Fibroblast of lung (primary cell): ENCODE data around the gene NPEPL1. TPM values are rescaled to one million over a fixed set of nuclear protein-coding genes. Genes with fewer than 3 reads are reported as not detected.
"Not testable (repeated sequence)": the region's sequence is repeated elsewhere in the genome, so short reads cannot be mapped to it uniquely, and the experiment has no call there.

Experiments used
- DNase-seq, 2 donors: peaks; one replicate each; pipeline versions ENCODE4 v3.0.0 to v3.0.0-alpha.2; 2010; ENCODE audit warnings: low read depth in 2 of 2
- H2AFZ ChIP-seq: 2 replicates; pipeline ENCODE4 v1.5.1; 2012; ENCODE audit warnings: low read length, control low read depth, inconsistent platforms
- H3K27ac ChIP-seq: 2 replicates; pipeline ENCODE4 v1.5.1; 2011; ENCODE audit warnings: low read length, control low read depth; ENCODE audit not compliant: insufficient read depth
- H3K27me3 ChIP-seq: 2 replicates; pipeline ENCODE4 v1.5.1; 2011; ENCODE audit warnings: mild to moderate bottlenecking, low read length; ENCODE audit not compliant: control insufficient read depth, insufficient read depth
- H3K36me3 ChIP-seq: 2 replicates; pipeline ENCODE4 v1.5.1; 2011; ENCODE audit warnings: low read length; ENCODE audit not compliant: control insufficient read depth, insufficient read depth
- H3K4me1 ChIP-seq: 2 replicates; pipeline ENCODE4 v1.5.1; 2011; ENCODE audit warnings: low read length; ENCODE audit not compliant: control insufficient read depth, insufficient read depth; ENCODE audit errors: extremely low read depth
- H3K4me2 ChIP-seq: 2 replicates; pipeline ENCODE4 v1.5.1; 2011; ENCODE audit warnings: low read length, control low read depth; ENCODE audit not compliant: insufficient read depth; ENCODE audit errors: extremely low read depth
- H3K4me3 ChIP-seq, 4 experiments: fragments of 200-600 bp in 1 of 4; sonication (generic) in 1 of 4; replicated peaks in 1 of 4; 2 replicates each; pipeline ENCODE4 v1.5.1; 2011 to 2016; ENCODE audit warnings: low read length in 4 of 4, low read depth in 3 of 4, mild to moderate bottlenecking in 3 of 4, control low read depth in 2 of 4, inconsistent platforms in 1 of 4, mixed read lengths in 1 of 4; ENCODE audit not compliant: insufficient read depth in 1 of 4; ENCODE audit errors: control extremely low read depth in 1 of 4
- H3K79me2 ChIP-seq: 2 replicates; pipeline ENCODE4 v1.5.1; 2012; ENCODE audit warnings: mild to moderate bottlenecking, low read length, inconsistent platforms; ENCODE audit not compliant: control insufficient read depth, insufficient read depth
- H3K9ac ChIP-seq: 2 replicates; pipeline ENCODE4 v1.5.1; 2011; ENCODE audit warnings: mild to moderate bottlenecking, low read length, control low read depth; ENCODE audit not compliant: insufficient read depth
- H3K9me3 ChIP-seq: 2 replicates; pipeline ENCODE4 v1.5.1; 2012; ENCODE audit warnings: low read depth, low read length; ENCODE audit not compliant: control insufficient read depth, insufficient read depth
- H4K20me1 ChIP-seq: 2 replicates; pipeline ENCODE4 v1.5.1; 2011; ENCODE audit warnings: low read length; ENCODE audit not compliant: control insufficient read depth, insufficient read depth; ENCODE audit errors: extremely low read depth
- CTCF ChIP-seq, 2 donors: IDR thresholded peaks in 1 of 2; conservative IDR thresholded peaks in 1 of 2; 1 replicate in 1 of 2; 2 replicates in 1 of 2; pipeline ENCODE4 v1.5.1; 2011 to 2012; ENCODE audit warnings: low read length in 2 of 2, control low read depth in 1 of 2, inconsistent platforms in 1 of 2, low read depth in 1 of 2, mild to moderate bottlenecking in 1 of 2
- EZH2 ChIP-seq: IDR thresholded peaks from 2 replicates; pipeline ENCODE4 v1.5.1; 2012; ENCODE audit warnings: low read length, control low read depth, mild to moderate bottlenecking; ENCODE audit errors: missing control alignments
- polyA minus RNA-seq: library from RNA; depleted of rRNA, polyadenylated mRNA; stranded (reverse); fragments of >200 nt; gene quantifications from 2 replicates; pipeline ENCODE4 v1.2.3, GENCODE V29; 2011; ENCODE audit warnings: low replicate concordance
- polyA plus RNA-seq, 2 donors: library from polyadenylated mRNA; depleted of rRNA in 1 of 2; stranded (reverse) in 1 of 2; unstranded in 1 of 2; fragments of >200 nt; gene quantifications; 2 replicates each; pipeline ENCODE4 v1.2.1, GENCODE V29; 2011 to 2012; ENCODE audit warnings: missing spikeins in 1 of 2
- total RNA-seq: library from RNA; depleted of rRNA; stranded (reverse); fragments of >200 nt; gene quantifications from 2 replicates; pipeline ENCODE4 v1.2.1, GENCODE V29; 2014

The NPEPL1 gene
- total RNA-seq (18.7 and 24.6 TPM in 2 replicates), polyA plus RNA-seq (2.9 and 3.7 TPM in 2 replicates), polyA minus RNA-seq (2.6 and 19.7 TPM in 2 replicates)
- polyA plus RNA-seq (2012) = 11.2 and 15.5 TPM in 2 replicates

GRCh38 chr20:58692579-58693225 is at the start of gene NPEPL1:
NPEPL1 (plus strand) TSS chr20:58692800; CDS start chr20:58692901, 101 bp downstream.
- Histone ChIP-seq H3K4me1 (peaks cover 8% of the 10 kb centered on the region), H3K27me3 (no peaks in the 10 kb centered on the region), H4K20me1 (no peaks in the 10 kb centered on the region), H3K27ac (peak within 1 kb of the TSS; percentile 38), H3K9ac (peak within 1 kb of the TSS; percentile 66), H2AFZ (peak within 1 kb of the TSS; percentile 68), H3K36me3 (peaks cover 6% of the 10 kb centered on the region), H3K9me3 (no peaks in the 10 kb centered on the region), H3K4me3 (peak within 1 kb of the TSS; percentile 33 to 55 (median 36)), H3K79me2 (no peaks in the 10 kb centered on the region), H3K4me2 (peak within 1 kb of the TSS; percentile 62)
- peak; percentile 74 to 78 for DNase-seq
- TF ChIP-seq EZH2 (no peak), CTCF (conservative IDR thresholded peaks at IDR 0.05 in 1 of 2, IDR thresholded peaks at IDR 0.05 in 1 of 2; ENCODE audit: low read depth in 1 of 2, low read length in 2 of 2) (no peak)

GRCh38 chr20:58642896-58643295 is 49.7 kb upstream of the NPEPL1 start:
- H3K9ac ChIP-seq, H2AFZ ChIP-seq, H3K27ac ChIP-seq, H3K9me3 ChIP-seq, DNase-seq, H3K36me3 ChIP-seq, H3K27me3 ChIP-seq, H3K79me2 ChIP-seq, H3K4me2 ChIP-seq, H4K20me1 ChIP-seq, H3K4me3 ChIP-seq, H3K4me1 ChIP-seq: not testable (repeated sequence)

- H3K36me3 ChIP-seq = no peaks in the 10 kb centered on the region
- H3K9me3 ChIP-seq = no peaks in the 10 kb centered on the region
- H3K79me2 ChIP-seq = no peaks in the 10 kb centered on the region
- no peak overlapping the region for H3K4me3 ChIP-seq
- peak in 1 of 2 donors; percentile 91 for DNase-seq
- H4K20me1 ChIP-seq = no peaks in the 10 kb centered on the region
- no peak overlapping the region for H3K4me2 ChIP-seq
- TF ChIP-seq EZH2 = no peak
- no peak for TF ChIP-seq CTCF (conservative IDR thresholded peaks at IDR 0.05 in 1 of 2, IDR thresholded peaks at IDR 0.05 in 1 of 2; ENCODE audit: low read depth in 1 of 2, low read length in 2 of 2)
- H2AFZ ChIP-seq = no peak overlapping the region
- H3K27ac ChIP-seq = no peak overlapping the region
- no peaks in the 10 kb centered on the region for H3K27me3 ChIP-seq
- H3K9ac ChIP-seq = no peak overlapping the region
- no peaks in the 10 kb centered on the region for H3K4me1 ChIP-seq
Measured at GRCh38 chr20:58645412-58645968, 47.1 kb upstream of the NPEPL1 start.
